ENCODE data around the gene GRIK3.

DNA sequence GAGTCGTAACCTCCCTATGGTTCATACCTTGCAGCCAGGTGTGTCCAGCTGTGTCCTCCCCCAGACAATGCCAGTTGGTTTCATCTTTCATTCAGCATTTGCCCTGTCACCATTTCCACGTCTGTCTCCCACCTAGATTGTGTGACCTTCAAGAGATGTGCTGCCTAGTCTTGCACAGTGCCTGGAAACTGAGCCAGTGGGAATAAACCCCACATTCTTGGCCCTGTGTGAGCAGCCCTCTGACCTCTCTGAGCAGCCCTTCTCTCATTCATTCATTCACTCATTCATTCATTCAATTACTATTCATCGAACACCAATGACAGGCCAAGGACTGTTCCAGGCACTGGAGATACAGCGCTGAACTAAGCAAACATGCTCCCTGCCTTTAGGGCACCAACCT is 115.7 kb downstream of the GRIK3 start:
- TF ChIP-seq CTCF (conservative IDR thresholded peaks at IDR 0.05; ENCODE audit: low read depth in 2 of 2) (no peak), POLR2AphosphoS5 (IDR thresholded peaks at IDR 0.05; ENCODE audit: low read depth) (no peak), EZH2phosphoT487 (IDR thresholded peaks at IDR 0.05; ENCODE audit: unreplicated experiment) (no peak), EZH2 (IDR thresholded peaks at IDR 0.05; ENCODE audit: low read depth, unreplicated experiment) (no peak)
- TF ChIP-seq, protein P1, sequence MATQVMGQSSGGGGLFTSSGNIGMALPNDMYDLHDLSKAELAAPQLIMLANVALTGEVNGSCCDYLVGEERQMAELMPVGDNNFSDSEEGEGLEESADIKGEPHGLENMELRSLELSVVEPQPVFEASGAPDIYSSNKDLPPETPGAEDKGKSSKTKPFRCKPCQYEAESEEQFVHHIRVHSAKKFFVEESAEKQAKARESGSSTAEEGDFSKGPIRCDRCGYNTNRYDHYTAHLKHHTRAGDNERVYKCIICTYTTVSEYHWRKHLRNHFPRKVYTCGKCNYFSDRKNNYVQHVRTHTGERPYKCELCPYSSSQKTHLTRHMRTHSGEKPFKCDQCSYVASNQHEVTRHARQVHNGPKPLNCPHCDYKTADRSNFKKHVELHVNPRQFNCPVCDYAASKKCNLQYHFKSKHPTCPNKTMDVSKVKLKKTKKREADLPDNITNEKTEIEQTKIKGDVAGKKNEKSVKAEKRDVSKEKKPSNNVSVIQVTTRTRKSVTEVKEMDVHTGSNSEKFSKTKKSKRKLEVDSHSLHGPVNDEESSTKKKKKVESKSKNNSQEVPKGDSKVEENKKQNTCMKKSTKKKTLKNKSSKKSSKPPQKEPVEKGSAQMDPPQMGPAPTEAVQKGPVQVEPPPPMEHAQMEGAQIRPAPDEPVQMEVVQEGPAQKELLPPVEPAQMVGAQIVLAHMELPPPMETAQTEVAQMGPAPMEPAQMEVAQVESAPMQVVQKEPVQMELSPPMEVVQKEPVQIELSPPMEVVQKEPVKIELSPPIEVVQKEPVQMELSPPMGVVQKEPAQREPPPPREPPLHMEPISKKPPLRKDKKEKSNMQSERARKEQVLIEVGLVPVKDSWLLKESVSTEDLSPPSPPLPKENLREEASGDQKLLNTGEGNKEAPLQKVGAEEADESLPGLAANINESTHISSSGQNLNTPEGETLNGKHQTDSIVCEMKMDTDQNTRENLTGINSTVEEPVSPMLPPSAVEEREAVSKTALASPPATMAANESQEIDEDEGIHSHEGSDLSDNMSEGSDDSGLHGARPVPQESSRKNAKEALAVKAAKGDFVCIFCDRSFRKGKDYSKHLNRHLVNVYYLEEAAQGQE (IDR thresholded peaks at IDR 0.05; ENCODE audit: unreplicated experiment): no peak
